Posterior vena cava (tissue), 2 donors: ENCODE measurements around the gene HTT. TPM values are rescaled to one million over a fixed set of nuclear protein-coding genes. Genes with fewer than 3 reads are reported as not detected.
"Not testable (repeated sequence)": the region's sequence is repeated elsewhere in the genome, so short reads cannot be mapped to it uniquely, and the experiment has no call there.

Experiments
- DNase-seq: peaks from one replicate; pipeline ENCODE4 v3.0.0-alpha.2; 2020; ENCODE audit warnings: low spot score
- intact Hi-C, 2 donors: fragments of 100-400 bp; cut with DNase I; formaldehyde crosslinking; loops; one replicate each; pipeline versions ENCODE4 v1.14.1 to v1.14.2; 2022 to 2023
- total RNA-seq, 2 donors: library from RNA; stranded (reverse); fragmentation: NEBNext Ultra II Directional; extraction: Animal tissue kit (Norgen Biotek cat#: 25700); gene quantifications; one replicate each; pipeline ENCODE4 v1.2.1, GENCODE V29; 2021
- donor health status: DM: yes; HTN: yes; CAD: no.
- donor health status: DM: yes; HTN: yes; CAD: no.

The HTT gene
- total RNA-seq, 2 donors from 2014 or later = 47.4 to 49.0 TPM

GRCh38 chr4:3073158-3074077 is 1.1 kb upstream of the HTT start:
- intact Hi-C loops = no loop called here
- DNase-seq = no peak

DNA sequence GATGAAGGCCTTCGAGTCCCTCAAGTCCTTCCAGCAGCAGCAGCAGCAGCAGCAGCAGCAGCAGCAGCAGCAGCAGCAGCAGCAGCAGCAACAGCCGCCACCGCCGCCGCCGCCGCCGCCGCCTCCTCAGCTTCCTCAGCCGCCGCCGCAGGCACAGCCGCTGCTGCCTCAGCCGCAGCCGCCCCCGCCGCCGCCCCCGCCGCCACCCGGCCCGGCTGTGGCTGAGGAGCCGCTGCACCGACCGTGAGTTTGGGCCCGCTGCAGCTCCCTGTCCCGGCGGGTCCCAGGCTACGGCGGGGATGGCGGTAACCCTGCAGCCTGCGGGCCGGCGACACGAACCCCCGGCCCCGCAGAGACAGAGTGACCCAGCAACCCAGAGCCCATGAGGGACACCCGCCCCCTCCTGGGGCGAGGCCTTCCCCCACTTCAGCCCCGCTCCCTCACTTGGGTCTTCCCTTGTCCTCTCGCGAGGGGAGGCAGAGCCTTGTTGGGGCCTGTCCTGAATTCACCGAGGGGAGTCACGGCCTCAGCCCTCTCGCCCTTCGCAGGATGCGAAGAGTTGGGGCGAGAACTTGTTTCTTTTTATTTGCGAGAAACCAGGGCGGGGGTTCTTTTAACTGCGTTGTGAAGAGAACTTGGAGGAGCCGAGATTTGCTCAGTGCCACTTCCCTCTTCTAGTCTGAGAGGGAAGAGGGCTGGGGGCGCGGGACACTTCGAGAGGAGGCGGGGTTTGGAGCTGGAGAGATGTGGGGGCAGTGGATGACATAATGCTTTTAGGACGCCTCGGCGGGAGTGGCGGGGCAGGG is 568 bp downstream of the HTT start:
- intact Hi-C loops = no loop called here
- DNase-seq = peak; percentile 88

DNA sequence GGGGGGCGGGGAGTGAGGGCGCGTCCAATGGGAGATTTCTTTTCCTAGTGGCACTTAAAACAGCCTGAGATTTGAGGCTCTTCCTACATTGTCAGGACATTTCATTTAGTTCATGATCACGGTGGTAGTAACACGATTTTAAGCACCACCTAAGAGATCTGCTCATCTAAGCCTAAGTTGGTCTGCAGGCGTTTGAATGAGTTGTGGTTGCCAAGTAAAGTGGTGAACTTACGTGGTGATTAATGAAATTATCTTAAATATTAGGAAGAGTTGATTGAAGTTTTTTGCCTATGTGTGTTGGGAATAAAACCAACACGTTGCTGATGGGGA is 1.1 kb downstream of the HTT start:
- intact Hi-C loops = no loop called here

GRCh38 chr4:3077796-3078195 is 3.3 kb downstream of the HTT start:
- intact Hi-C loops = no loop called here
- no peak for DNase-seq

More for the DNA sequence above, 1.1 kb downstream of the HTT start:
- DNase-seq = no peak

- intact Hi-C loops = no loop called here
- no peak for DNase-seq
These were observed 5.2 kb downstream of the HTT start for GRCh38 chr4:3079694-3080123.

- intact Hi-C loops = no loop called here
- DNase-seq = no peak
These were observed 8.5 kb downstream of the HTT start for GRCh38 chr4:3082925-3083515.

- DNase-seq = no peak
- intact Hi-C loops = no loop called here
These were observed 9.3 kb downstream of the HTT start for GRCh38 chr4:3083732-3084131.

DNA sequence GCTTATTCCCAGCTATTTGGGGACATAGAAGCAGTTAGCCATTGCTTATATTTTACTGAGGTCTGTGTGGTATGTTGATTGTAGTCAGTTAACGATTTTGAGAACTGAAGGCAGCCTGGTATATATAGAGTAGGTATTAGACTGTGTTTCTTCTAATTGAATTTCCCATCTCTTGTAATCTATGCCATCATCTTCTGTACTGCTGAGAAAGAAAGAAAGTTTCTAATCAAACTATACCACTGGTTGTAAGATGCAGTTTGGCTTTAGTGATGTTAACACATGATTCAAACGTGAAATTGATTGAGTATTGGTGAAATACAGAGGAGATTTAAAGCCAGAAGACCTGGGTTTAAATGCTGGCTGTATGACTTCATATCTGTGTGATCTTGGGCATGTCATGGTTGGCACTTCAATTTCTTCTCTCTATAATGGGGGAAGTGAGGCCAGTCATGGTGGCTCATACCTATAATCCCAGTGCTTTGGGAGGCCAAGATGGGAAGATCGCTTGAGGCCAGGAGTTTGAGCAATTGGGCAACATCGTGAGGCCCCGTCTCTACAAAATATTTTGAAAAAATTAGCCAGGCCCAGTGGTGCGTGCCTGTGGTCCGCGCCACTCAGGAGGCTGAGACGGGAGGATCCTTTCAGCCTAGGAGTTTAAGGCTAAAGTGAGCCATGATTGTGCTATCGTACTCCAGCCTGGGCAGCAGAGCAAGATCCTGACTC is 11.6 kb downstream of the HTT start:
- intact Hi-C loops = no loop called here
- DNase-seq = no peak

DNA sequence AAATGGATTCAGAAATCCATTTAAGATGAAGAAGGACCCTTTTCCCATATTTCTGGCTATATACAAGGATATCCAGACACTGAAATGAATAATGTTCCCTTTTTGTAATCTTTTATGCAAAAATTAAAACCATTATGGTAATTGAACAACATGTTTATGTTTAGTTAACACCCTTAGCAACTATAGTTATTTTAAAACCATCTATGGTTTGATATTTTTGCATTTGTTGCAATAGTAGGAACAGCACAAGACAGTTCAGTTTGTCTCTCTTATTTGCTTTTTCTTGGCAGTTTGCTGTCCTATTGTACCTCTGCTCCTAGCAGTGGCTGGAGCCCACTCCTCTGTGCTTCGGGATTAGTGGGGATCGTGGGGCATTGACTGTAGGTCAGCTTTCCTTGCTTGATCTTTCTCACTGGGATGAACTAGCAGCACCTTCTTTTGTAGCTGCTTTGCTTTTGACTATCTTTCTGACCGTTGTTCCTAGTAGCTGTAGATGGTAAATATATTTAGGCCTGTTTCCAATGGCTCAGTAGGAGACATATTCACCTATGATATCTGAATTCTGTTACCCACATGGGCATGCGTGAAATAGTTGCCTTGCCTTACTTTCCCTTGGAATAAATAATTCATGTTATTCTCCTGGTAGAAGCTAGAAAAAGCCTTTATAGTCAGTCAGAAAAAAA is 12.8 kb downstream of the HTT start:
- intact Hi-C loops = no loop called here
- no peak for DNase-seq

- intact Hi-C loops = no loop called here
- DNase-seq = no peak
These were observed 17.0 kb downstream of the HTT start for GRCh38 chr4:3091464-3091863.

DNA sequence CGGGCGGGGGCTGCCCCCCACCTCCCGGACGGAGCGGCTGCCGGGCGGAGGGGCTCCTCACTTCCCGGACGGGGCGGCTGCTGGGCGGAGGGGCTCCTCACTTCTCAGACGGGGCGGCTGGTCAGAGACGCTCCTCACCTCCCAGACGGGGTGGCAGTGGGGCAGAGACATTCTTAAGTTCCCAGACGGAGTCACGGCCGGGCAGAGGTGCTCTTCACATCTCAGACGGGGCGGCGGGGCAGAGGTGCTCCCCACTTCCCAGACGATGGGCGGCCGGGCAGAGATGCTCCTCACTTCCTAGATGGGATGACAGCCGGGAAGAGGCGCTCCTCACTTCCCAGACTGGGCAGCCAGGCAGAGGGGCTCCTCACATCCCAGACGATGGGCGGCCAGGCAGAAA is 20.2 kb downstream of the HTT start:
- DNase-seq, intact Hi-C loops: not testable (repeated sequence)

DNA sequence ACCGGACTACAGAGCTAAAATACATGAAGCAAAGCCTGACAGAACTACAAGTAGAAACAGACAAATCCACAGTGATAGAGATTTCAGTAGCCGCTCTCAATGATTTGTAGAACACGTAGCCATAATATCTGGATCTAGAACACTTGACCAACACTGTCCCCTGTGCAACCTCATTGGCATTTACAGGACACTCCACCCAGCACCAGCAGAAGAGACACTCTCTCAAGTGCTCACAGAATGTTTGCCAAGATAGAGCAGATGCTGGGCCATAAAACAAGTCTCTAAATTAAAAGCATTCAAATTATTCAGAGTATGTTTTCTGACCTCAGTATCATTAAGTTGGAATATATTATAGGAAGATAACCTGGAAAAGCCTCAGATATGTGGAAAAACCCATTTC is 21.7 kb downstream of the HTT start:
- DNase-seq = no peak
- intact Hi-C loops = loop anchor here in 1 of 2 donors (2.0 kb wide), 1 partner anchor 35 kb away; no protein-coding TSS in a partner anchor

GRCh38 chr4:3098346-3098745 is 23.9 kb downstream of the HTT start:
- DNase-seq = no peak
- intact Hi-C loops = no loop called here

- intact Hi-C loops = no loop called here
- DNase-seq = peak; percentile 97
These were observed 32.1 kb downstream of the HTT start for GRCh38 chr4:3106339-3107186.

DNA sequence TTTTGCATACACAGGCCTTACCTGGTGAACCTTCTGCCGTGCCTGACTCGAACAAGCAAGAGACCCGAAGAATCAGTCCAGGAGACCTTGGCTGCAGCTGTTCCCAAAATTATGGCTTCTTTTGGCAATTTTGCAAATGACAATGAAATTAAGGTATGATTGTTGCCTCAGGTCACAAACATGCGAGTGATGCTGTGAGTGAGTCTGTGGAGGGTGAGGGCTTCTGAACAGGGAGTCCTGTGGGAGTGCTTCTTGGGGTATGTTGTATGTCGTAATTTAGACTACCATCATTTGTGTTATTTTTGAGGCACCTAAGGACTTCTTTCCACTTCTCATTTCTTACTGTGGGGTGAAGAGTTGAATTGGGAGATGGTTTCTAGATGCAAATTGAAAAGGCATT is 32.8 kb downstream of the HTT start:
- intact Hi-C loops = no loop called here
- DNase-seq = no peak

GRCh38 chr4:3107691-3108121 is 33.2 kb downstream of the HTT start:
- intact Hi-C loops = no loop called here

GRCh38 chr4:3108211-3108610 is 33.7 kb downstream of the HTT start:
- DNase-seq = no peak
- intact Hi-C loops = no loop called here

More at GRCh38 chr4:3107691-3108121, 33.2 kb downstream of the HTT start:
- DNase-seq = no peak

DNA sequence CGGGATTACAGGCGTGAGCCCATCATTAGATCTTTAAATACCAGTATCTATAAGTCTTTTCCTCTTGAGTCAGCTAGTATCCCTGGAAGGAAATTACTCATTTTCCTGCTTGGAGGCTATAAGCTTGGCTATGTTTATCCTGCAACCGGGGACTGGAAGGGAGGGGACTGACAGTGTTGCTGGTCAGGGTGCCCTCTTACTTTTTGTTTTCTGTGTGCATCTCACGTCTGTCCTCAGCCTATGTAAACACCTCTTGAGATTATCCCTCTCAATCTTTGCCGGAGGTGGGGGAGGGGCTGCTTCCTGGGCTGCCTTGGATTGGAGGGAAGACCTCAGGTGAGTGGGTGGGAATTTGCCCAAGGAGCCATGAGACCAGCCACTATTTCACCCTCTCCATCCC is 37.0 kb downstream of the HTT start:
- intact Hi-C loops = no loop called here
- DNase-seq = no peak
